Chondrocyte (in vitro differentiated cells): Measurements from ENCODE around the gene TMEM123. TPM values are rescaled to one million over a fixed set of nuclear protein-coding genes. Genes with fewer than 3 reads are reported as not detected.

Experiments used
- DNase-seq: peaks from one replicate; pipeline ENCODE4 v3.0.0; 2021; ENCODE audit warnings: mixed read lengths, low spot score
- H3K27ac Mint-ChIP-seq: one replicate; pipeline ENCODE4 v1.8.0; 2021; ENCODE audit warnings: mild to moderate bottlenecking, moderate library complexity, mixed read lengths; ENCODE audit not compliant: unreplicated experiment
- H3K27me3 Mint-ChIP-seq: 2 replicates; pipeline ENCODE4 v1.8.0; 2021; ENCODE audit warnings: low read depth, mixed read lengths
- H3K36me3 Mint-ChIP-seq: 2 replicates; pipeline ENCODE4 v1.8.0; 2021; ENCODE audit warnings: low read depth, mixed read lengths
- H3K4me1 Mint-ChIP-seq: 2 replicates; pipeline ENCODE4 v1.8.0; 2021; ENCODE audit warnings: low read depth, mild to moderate bottlenecking, mixed read lengths
- H3K4me3 Mint-ChIP-seq: one replicate; pipeline ENCODE4 v1.8.0; 2021; ENCODE audit warnings: mild to moderate bottlenecking, moderate library complexity, mixed read lengths; ENCODE audit not compliant: unreplicated experiment
- H3K9me3 Mint-ChIP-seq: 2 replicates; pipeline ENCODE4 v1.8.0; 2021; ENCODE audit warnings: low read depth, mixed read lengths
- total RNA-seq: library from RNA; stranded (reverse); gene quantifications from 3 replicates; pipeline ENCODE4 v1.2.1, GENCODE V29; 2021
- TF ChIP-seq, protein P1 (sequence below): fragments of 200-600 bp; sonication (generic); IDR thresholded peaks from 2 replicates; pipeline ENCODE4 v1.5.0; 2021; ENCODE audit warnings: antibody characterized with exemption, mild to moderate bottlenecking, moderate library complexity

TMEM123 gene
- total RNA-seq, 1 donor from 2014 or later = 105 TPM

DNA sequence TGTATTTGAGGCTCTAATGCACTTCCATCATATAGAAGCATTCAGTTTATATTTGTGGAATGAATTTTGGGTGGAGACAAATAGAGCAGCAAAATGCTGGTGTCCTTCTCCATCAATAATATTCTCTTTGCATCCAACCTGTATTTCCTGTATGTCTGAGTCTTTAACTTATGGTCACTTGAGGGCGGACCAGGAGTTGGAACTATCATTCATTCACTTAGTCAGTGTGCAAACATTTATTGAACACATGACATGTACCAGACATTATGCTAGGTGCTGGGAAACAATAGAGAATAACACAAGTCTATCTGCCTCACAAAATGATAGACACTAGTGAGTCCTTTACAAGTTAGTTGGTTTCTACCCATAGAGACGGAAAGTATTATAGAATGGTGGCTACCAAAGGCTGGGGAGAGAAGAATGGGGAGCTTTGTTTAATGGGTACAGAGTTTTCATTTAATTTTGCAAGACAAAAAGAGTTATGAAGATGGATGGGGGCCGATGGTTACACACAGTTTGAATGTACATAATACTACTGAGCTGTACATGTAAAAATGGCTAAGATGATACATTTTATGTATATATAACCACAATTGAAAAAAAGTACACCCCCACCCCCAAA is 4.6 kb upstream of the TMEM123 start:
- Mint-ChIP-seq H3K27ac (no peak overlapping the region), H3K4me3 (no peak overlapping the region), H3K4me1 (peaks cover 32% of the 10 kb centered on the region)

DNA sequence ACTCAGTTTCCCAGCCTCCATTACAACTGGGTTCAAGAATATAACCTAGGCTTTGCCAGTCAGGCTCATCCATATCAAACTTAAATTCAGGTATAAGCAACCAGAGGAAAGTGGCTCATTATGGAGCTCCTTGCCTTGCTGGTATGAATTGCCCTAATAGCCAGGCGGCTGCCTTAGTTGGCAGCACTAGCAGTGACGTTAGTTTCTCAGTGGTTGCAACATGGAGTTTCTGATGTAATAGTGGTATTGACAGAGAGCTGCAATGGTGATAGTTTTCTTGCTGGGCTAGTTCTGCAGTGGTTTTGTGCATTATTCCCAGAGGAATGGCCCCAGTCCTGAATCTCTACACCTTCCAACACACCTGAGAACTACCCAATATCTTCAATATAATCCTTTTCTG is 3.8 kb upstream of the TMEM123 start:
- Mint-ChIP-seq H3K4me3 (no peak overlapping the region), H3K36me3 (no peaks in the 10 kb centered on the region), H3K4me1 (peaks cover 36% of the 10 kb centered on the region)

More for the DNA sequence above, 4.6 kb upstream of the TMEM123 start:
- H3K36me3 Mint-ChIP-seq = no peaks in the 10 kb centered on the region
- no peaks in the 10 kb centered on the region for H3K9me3 Mint-ChIP-seq
- H3K27me3 Mint-ChIP-seq = no peaks in the 10 kb centered on the region
- TF ChIP-seq, protein P1, sequence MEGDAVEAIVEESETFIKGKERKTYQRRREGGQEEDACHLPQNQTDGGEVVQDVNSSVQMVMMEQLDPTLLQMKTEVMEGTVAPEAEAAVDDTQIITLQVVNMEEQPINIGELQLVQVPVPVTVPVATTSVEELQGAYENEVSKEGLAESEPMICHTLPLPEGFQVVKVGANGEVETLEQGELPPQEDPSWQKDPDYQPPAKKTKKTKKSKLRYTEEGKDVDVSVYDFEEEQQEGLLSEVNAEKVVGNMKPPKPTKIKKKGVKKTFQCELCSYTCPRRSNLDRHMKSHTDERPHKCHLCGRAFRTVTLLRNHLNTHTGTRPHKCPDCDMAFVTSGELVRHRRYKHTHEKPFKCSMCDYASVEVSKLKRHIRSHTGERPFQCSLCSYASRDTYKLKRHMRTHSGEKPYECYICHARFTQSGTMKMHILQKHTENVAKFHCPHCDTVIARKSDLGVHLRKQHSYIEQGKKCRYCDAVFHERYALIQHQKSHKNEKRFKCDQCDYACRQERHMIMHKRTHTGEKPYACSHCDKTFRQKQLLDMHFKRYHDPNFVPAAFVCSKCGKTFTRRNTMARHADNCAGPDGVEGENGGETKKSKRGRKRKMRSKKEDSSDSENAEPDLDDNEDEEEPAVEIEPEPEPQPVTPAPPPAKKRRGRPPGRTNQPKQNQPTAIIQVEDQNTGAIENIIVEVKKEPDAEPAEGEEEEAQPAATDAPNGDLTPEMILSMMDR = no peak
- DNase-seq = no peak

DNA sequence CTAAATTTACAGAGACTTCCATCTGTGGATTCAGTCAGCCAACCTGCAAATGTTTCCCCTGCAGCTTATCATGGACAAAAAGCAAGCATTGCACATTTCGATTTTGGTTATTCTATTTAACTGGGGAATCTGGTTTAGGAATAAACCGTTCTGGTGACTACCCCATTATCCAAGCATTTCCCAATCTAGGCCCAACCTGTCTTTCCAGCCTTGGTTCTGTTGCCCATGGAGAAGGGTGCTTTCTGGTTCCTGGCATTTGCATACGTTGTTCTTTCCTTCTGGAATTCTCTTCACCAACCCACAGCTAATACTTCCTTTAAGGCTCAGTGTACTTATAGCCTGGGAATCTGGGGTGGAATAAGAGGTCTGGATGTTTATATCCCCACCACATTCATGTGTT is 1.4 kb upstream of the TMEM123 start:
- Mint-ChIP-seq H3K27me3 (no peaks in the 10 kb centered on the region), H3K4me3 (no peak overlapping the region), H3K4me1 (peaks cover 54% of the 10 kb centered on the region), H3K27ac (no peak overlapping the region), H3K36me3 (no peaks in the 10 kb centered on the region), H3K9me3 (no peaks in the 10 kb centered on the region)
- TF ChIP-seq, protein P1 = no peak
- no peak for DNase-seq

More for the DNA sequence above, 3.8 kb upstream of the TMEM123 start:
- H3K9me3 Mint-ChIP-seq = no peaks in the 10 kb centered on the region
- H3K27me3 Mint-ChIP-seq = no peaks in the 10 kb centered on the region
- H3K27ac Mint-ChIP-seq = no peak overlapping the region
- no peak for DNase-seq
- TF ChIP-seq, protein P1 = no peak

DNA sequence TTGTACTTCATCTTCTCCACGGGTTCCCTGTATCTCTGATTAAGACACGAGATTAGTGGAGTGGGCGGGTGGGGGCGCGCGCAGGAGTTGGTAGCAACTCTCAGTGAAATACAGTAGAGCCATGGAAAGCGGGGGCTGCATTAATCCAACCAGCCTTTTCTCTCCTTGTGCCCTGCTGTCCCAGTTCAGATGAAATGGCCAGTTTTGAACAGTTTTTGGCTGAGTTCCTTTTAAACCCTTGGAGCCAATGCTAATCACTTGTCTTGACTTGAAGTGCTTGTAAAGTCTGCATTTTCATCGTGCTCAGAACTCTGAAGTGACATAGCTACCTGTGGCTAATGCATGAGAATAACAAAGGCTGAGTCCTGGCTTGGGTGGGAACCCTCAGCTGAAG is 734 bp upstream of the TMEM123 start:
- H3K27ac Mint-ChIP-seq = peak overlapping the region; percentile 93

DNA sequence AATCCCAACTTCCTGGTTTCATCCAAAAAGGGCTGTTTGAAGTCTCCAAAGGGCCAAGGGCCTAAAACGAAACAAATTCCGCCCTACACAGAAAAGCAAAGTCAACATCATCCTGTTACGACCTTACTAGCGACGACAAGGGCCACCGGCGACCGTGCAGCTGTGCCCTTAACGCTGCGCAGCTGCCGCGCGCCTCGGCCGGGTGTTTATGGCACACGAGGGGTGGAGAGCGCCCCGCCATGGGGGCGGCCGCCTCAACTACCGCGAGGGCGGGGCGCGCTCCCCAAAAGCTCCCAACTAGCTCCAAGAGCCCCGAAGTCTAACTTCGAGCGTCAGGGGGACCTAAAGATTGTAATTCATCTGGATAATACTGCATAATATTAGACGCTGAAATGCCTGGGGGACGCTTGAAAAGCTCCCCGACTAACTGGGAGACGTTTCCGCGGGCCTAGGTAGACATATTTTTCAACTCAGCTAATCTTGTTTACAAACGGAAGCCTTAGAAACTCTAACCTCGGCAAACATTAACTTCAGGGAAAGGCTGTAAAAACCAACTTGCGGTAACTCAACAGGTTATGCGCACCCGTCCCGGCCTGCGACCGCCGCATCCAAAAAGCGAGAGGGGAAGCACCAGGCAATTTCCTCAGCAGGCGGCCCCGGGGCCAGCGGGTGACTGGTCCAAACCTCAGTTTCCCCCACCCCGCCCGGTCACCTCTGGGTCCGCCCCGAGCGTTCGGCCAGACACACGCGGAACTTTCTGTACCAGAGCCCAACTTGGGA is 694 bp downstream of the TMEM123 start:
- Mint-ChIP-seq H3K9me3 (no peaks in the 10 kb centered on the region), H3K4me1 (peaks cover 71% of the 10 kb centered on the region), H3K36me3 (no peaks in the 10 kb centered on the region), H3K4me3 (peak overlapping the region; percentile 96), H3K27me3 (no peaks in the 10 kb centered on the region), H3K27ac (peak overlapping the region; percentile 88)
- DNase-seq = no peak
- TF ChIP-seq, protein P1 = peak; percentile 57

More for the DNA sequence above, 734 bp upstream of the TMEM123 start:
- H3K9me3 Mint-ChIP-seq = no peaks in the 10 kb centered on the region
- no peaks in the 10 kb centered on the region for H3K36me3 Mint-ChIP-seq
- peak overlapping the region; percentile 96 for H3K4me3 Mint-ChIP-seq
- H3K27me3 Mint-ChIP-seq = no peaks in the 10 kb centered on the region
- no peak for DNase-seq
- TF ChIP-seq, protein P1 = no peak
- peaks cover 60% of the 10 kb centered on the region for H3K4me1 Mint-ChIP-seq
